Measurements from ENCODE around the gene DTWD2.

The DTWD2 gene

DNA sequence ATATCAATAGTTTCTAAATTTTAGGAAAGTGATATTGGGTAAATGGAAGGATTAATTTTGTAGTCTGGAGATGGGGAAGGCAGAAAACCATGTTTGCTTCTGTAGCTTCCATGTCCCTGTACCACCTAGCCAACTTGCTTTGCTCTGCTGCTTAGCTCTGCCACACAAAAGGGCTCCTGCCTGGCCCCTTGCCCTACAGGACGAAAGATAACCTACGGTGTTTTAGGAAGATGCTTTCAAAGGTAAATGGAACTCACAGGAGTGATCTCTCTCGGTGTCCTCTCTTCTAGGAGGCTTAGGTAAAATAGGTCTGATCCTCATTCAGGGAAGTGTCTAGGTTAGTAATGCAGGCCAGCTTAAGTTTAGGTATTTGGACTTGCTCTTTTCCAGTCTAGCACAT is 44.8 kb upstream of the DTWD2 start:
- Histone ChIP-seq H3F3A (ENCODE audit: low read depth) (no peaks in the 10 kb centered on the region), H3K36me3 (ENCODE audit: insufficient read depth, low read length) (no peaks in the 10 kb centered on the region), H3K4me2 (ENCODE audit: low read depth, low read length, poor library complexity, severe bottlenecking) (no peak overlapping the region), H3K4me3 (ENCODE audit: low read length, poor library complexity, severe bottlenecking) (no peak overlapping the region), H2AFZ (ENCODE audit: low read length) (no peak overlapping the region), H3K27me3 (ENCODE audit: insufficient read depth, low read length, poor library complexity, severe bottlenecking) (no peaks in the 10 kb centered on the region), H4K20me1 (ENCODE audit: insufficient read depth, low read length, poor library complexity, severe bottlenecking) (no peaks in the 10 kb centered on the region), H3K9me2 (replicated peaks; ENCODE audit: low read depth, low read length) (no peaks in the 10 kb centered on the region), H3K9me3 (ENCODE audit: insufficient read depth, low read depth, low read length) (no peaks in the 10 kb centered on the region), H3K4me1 (ENCODE audit: insufficient read depth, low read length, poor library complexity, severe bottlenecking) (no peaks in the 10 kb centered on the region), H3K9ac (ENCODE audit: low read depth, low read length, poor library complexity, severe bottlenecking) (no peak overlapping the region), H3K79me2 (ENCODE audit: insufficient read depth, low read length) (no peaks in the 10 kb centered on the region)
- TF ChIP-seq, protein P1, sequence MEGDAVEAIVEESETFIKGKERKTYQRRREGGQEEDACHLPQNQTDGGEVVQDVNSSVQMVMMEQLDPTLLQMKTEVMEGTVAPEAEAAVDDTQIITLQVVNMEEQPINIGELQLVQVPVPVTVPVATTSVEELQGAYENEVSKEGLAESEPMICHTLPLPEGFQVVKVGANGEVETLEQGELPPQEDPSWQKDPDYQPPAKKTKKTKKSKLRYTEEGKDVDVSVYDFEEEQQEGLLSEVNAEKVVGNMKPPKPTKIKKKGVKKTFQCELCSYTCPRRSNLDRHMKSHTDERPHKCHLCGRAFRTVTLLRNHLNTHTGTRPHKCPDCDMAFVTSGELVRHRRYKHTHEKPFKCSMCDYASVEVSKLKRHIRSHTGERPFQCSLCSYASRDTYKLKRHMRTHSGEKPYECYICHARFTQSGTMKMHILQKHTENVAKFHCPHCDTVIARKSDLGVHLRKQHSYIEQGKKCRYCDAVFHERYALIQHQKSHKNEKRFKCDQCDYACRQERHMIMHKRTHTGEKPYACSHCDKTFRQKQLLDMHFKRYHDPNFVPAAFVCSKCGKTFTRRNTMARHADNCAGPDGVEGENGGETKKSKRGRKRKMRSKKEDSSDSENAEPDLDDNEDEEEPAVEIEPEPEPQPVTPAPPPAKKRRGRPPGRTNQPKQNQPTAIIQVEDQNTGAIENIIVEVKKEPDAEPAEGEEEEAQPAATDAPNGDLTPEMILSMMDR (conservative IDR thresholded peaks at IDR 0.05; ENCODE audit: low read length) = no peak
- no peak for TF ChIP-seq EZH2phosphoT487 (IDR thresholded peaks at IDR 0.05; ENCODE audit: borderline replicate concordance)

DNA sequence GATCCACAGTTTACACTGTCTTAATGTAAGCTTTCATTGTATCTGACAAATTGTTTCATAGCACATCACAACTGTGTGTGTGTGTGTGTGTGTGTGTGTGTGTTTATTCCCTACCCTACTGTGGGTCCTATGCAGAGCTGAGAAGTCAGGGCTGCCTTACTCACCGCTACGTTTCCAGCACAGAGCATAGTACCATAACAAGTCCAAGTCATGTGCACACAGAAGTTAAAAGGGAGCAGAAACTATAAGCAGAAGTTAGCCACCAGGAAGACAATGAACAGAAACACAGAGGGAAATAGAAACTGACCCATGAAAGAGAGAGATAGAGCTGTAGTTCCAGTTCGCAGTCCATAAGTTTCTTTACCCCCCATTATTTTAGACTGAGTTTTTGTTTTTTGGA is 44.3 kb upstream of the DTWD2 start:
- Histone ChIP-seq H3K9ac (ENCODE audit: low read depth, low read length, poor library complexity, severe bottlenecking) (no peak overlapping the region), H3K4me2 (ENCODE audit: low read depth, low read length, poor library complexity, severe bottlenecking) (no peak overlapping the region)

DNA sequence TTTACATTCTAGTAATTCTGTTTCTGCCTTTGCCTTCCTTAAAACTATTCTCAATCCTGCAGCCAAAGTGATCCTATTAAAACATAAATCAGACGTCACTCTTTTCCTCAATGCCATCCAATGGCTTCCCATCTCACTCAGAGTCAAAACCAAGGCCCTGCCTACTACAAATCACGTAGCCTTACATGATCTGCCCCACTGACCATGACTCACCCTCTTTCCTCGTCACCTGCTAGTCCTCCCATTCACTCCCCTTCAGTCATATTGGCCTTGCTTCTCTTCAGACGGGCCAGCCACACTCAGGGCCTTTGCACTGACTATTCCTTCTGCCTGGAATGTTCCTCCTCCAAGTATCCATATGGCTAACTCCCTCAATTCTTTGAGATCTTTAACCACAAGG is 43.6 kb upstream of the DTWD2 start:
- Histone ChIP-seq H3F3A (ENCODE audit: low read depth) (no peaks in the 10 kb centered on the region), H3K4me2 (ENCODE audit: low read depth, low read length, poor library complexity, severe bottlenecking) (no peak overlapping the region), H3K36me3 (ENCODE audit: insufficient read depth, low read length) (no peaks in the 10 kb centered on the region), H3K79me2 (ENCODE audit: insufficient read depth, low read length) (no peaks in the 10 kb centered on the region), H3K9ac (ENCODE audit: low read depth, low read length, poor library complexity, severe bottlenecking) (no peak overlapping the region), H3K4me3 (ENCODE audit: low read length, poor library complexity, severe bottlenecking) (no peak overlapping the region), H3K9me2 (replicated peaks; ENCODE audit: low read depth, low read length) (no peaks in the 10 kb centered on the region), H2AFZ (ENCODE audit: low read length) (no peak overlapping the region), H4K20me1 (ENCODE audit: insufficient read depth, low read length, poor library complexity, severe bottlenecking) (no peaks in the 10 kb centered on the region), H3K9me3 (ENCODE audit: insufficient read depth, low read depth, low read length) (no peaks in the 10 kb centered on the region), H3K4me1 (ENCODE audit: insufficient read depth, low read length, poor library complexity, severe bottlenecking) (no peaks in the 10 kb centered on the region), H3K27me3 (ENCODE audit: insufficient read depth, low read length, poor library complexity, severe bottlenecking) (no peaks in the 10 kb centered on the region)
- TF ChIP-seq EZH2phosphoT487 (IDR thresholded peaks at IDR 0.05; ENCODE audit: borderline replicate concordance) = no peak
- TF ChIP-seq, protein P1 (conservative IDR thresholded peaks at IDR 0.05; ENCODE audit: low read length) = no peak

More for the DNA sequence above, 44.3 kb upstream of the DTWD2 start:
- H3K79me2 ChIP-seq (ENCODE audit: insufficient read depth, low read length) = no peaks in the 10 kb centered on the region
- no peak overlapping the region for H3K4me3 ChIP-seq (ENCODE audit: low read length, poor library complexity, severe bottlenecking)
- H3K9me2 ChIP-seq (replicated peaks; ENCODE audit: low read depth, low read length) = no peaks in the 10 kb centered on the region
- no peaks in the 10 kb centered on the region for H3K36me3 ChIP-seq (ENCODE audit: insufficient read depth, low read length)
- no peaks in the 10 kb centered on the region for H3K27me3 ChIP-seq (ENCODE audit: insufficient read depth, low read length, poor library complexity, severe bottlenecking)
- H3K4me1 ChIP-seq (ENCODE audit: insufficient read depth, low read length, poor library complexity, severe bottlenecking) = no peaks in the 10 kb centered on the region
- no peaks in the 10 kb centered on the region for H3F3A ChIP-seq (ENCODE audit: low read depth)
- no peak overlapping the region for H2AFZ ChIP-seq (ENCODE audit: low read length)
- no peak for TF ChIP-seq EZH2phosphoT487 (IDR thresholded peaks at IDR 0.05; ENCODE audit: borderline replicate concordance)
- TF ChIP-seq, protein P1 (conservative IDR thresholded peaks at IDR 0.05; ENCODE audit: low read length) = no peak
- no peaks in the 10 kb centered on the region for H4K20me1 ChIP-seq (ENCODE audit: insufficient read depth, low read length, poor library complexity, severe bottlenecking)
- H3K9me3 ChIP-seq (ENCODE audit: insufficient read depth, low read depth, low read length) = no peaks in the 10 kb centered on the region
